HG02870 (cell line): Measurements from ENCODE around the gene SV2B.

Experiments used
- ATAC-seq: cut with Tn5 transposase; IDR thresholded peaks from one replicate; pipeline ENCODE4 v1.9.1; 2021; ENCODE audit warnings: mild to moderate bottlenecking, moderate library complexity; ENCODE audit not compliant: unreplicated experiment

The SV2B gene

GRCh38 chr15:91184441-91184840, 84.4 kb downstream of the SV2B start:
- ATAC-seq, result no peak

DNA sequence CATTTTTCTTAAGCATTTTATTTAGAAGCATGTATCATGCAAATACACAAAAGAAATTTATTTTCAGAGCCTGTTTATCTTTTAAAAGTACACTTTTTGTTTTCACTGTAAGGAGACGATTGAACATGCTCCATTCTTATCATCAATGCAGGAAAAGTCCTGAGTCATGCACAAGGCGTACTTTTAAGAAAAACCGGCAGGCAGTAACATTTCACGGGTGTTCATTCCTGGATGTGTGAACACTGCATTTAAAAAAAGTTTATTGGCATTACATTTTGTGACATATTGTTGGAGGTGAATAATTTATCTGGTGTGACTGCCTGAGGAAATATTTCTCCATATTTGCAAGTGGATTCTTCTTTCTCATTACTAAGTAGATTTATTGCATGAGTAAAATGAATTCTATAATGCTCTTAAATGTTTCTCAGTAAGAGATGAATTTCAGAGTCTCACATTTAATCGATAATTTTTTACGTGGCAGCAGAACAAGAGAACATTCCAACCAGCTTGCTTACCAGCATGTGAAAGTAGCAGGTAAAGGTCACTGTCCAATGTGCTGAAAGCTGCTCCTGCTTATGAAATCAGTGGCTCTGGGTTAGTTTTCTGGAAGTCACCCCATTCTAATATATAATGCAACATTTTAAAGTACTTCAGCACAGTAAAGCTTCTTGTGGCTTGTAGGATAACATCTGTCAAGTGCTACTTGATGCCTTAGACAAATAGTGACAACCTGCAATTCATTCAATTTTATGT, 87.0 kb downstream of the SV2B start:
- no peak for ATAC-seq

- peak; percentile 50 for ATAC-seq
These were observed 92.2 kb downstream of the SV2B start for GRCh38 chr15:91192285-91192684.

DNA sequence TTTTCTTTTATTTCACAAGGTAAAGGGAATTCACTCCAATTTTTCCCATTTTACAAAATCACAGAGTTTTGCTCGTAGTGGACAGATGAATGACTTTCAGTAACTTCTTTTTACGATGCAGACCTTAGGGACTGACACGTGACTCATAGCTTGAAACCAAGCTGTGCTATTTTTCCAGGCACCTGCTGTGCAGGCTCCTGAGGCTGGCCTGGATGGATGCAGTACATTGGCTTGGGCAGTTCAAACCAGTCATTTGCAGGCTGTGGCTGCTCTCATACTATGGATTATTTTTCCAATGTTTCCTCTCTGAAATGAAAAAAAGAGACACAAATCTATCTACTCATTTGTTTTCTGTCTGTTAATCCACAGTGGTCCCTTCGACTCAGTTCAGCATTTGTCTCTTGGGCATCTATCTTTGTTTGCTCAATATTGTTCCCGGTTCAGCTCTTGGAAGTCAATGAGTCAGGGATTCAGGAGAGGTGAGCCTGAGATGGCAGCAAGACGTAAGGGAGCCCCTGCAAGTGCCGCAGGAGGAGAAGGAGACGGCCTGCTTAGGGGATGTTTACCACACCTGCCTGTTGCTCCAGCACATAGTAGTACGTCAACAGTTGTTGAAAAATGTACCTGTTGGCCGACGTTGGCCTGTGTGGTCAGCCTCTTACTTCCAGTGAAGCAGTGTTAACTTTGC, 92.8 kb downstream of the SV2B start:
- peak; percentile 28 for ATAC-seq

GRCh38 chr15:91193378-91193720, 93.3 kb downstream of the SV2B start:
- no peak for ATAC-seq

DNA sequence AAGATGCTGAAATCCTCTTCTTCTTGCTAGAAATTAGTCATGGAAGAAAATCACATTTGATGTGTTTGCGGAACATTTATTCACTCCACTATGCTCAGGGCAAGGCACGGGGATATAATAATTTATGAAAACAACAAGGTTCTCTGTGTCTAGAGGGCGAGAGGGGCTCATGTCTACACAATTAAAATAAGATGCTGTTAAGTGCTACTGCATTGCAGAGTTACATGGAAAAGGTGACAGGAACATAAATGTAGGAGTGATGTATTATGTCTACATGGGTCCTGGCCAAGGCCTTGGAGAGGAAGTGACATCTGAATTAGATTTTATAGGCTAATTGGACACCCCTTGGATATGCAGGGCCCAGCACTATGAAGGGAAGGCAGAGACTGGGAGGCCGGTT, 96.1 kb downstream of the SV2B start:
- no peak for ATAC-seq

GRCh38 chr15:91196768-91197167, 96.7 kb downstream of the SV2B start:
- no peak for ATAC-seq

GRCh38 chr15:91199511-91199910, 99.5 kb downstream of the SV2B start:
- no peak for ATAC-seq

- ATAC-seq, result no peak
These were observed 100.2 kb downstream of the SV2B start for GRCh38 chr15:91200101-91200754.

GRCh38 chr15:91202510-91203102, 102.5 kb downstream of the SV2B start:
- ATAC-seq, result no peak

DNA sequence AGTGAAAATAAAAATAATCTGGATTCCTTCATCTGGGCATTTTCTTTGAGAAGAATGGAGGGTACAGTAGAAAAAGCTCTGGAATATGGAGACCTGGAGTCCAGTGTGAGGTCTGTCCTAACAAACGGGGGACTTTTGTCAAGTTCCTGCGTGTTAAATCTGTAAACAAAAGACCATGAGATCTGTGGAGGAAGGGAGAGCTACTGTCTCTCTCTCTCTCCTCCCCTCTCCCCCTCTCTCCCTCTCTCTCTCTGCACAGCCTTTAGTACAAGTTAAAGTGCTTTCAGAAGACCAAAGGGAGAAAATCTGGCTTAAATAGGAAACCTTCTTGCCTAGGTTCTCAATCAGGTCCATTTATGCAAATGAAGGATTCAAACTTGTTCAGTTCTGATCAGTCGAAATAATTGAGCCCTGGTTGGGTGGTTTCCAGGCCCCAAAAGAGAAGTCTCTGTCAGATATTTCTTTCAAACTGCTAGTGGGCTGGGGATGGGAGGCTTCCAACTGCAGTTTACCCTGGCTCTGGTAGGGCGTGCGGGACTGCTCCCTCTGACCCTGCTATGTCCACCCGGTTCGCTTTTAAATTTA, 103.7 kb downstream of the SV2B start:
- no peak for ATAC-seq

GRCh38 chr15:91208371-91208770, 108.3 kb downstream of the SV2B start:
- ATAC-seq, result no peak

- ATAC-seq, result no peak
These were observed 109.3 kb downstream of the SV2B start for GRCh38 chr15:91209318-91209717.

GRCh38 chr15:91209726-91210125, 109.7 kb downstream of the SV2B start:
- no peak for ATAC-seq

- no peak for ATAC-seq
These were observed 114.9 kb downstream of the SV2B start for GRCh38 chr15:91214675-91215590.

- ATAC-seq, result no peak
These were observed 115.9 kb downstream of the SV2B start for GRCh38 chr15:91216000-91216399.

DNA sequence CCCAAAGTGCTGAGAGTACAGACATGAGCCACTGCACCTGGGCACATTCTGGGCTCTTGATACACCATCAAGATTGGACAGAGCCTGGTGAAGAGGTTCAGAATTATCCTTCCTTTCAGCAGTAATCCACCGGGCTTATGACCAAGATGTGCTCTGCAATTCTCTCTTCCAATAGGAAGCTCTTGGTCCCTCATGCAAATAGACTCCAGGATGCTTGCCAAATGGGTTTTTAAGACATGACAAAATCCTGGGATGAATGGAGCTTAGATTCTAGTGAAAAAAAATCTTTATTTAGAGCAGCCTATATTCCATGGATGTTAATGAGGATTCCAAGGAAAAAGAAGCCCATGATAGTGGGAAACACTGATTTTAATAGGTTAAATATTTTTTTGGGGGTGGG, 119.1 kb downstream of the SV2B start:
- no peak for ATAC-seq

DNA sequence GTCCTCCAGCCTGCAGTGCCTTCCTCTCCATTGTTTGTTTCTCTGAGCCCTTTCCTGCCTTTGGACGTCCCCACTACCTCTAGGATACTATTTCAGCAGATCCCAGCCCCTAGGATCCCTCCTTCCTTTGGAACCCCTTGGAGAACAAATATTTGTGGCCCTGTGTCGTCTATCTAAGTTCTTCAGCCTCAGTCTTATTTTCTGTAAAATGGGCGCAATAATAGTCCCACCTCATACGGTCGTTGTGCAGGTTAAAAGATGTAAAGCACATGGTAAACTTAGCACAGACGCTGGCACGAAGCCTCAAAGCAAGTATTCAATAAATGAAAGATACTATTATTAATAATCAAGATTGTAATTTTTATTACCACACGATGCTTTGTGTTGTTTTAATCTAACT, 122.0 kb downstream of the SV2B start:
- no peak for ATAC-seq

- no peak for ATAC-seq
These were observed 123.8 kb downstream of the SV2B start for GRCh38 chr15:91223863-91224262.

DNA sequence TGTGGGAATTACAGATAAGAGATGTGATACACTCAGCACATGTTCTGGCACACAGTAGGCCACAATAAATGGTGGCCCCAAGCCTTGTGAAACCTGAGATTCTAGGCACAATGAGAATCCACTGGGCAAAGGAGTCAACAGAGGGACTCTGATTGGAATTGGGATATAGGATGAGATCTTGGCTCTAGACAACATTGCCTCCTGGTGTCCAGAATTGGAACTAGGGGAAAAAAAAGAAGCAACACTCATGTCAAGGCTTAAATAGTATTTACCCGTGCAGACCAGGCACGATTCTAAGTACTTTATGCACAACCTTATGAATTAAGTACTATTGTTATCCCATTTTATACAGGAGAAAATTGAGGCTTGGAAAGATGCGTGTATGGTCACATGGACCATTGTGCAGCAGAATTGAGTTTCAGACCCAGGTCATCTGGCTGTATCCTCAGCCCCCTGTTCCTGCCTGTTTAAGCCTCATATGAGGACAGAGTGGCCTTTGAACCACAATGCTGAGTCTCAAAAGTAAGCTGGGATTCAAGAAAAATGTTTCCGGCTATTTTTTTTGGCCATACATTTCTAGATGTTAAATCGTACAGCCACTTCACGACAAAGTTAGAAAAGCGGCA, 124.8 kb downstream of the SV2B start:
- ATAC-seq, result no peak
